H9 (cell line): Measurements from ENCODE around the gene HMGB1. TPM values are rescaled to one million over a fixed set of nuclear protein-coding genes. Genes with fewer than 3 reads are reported as not detected.

ENCODE experiments used
- DNase-seq: peaks from one replicate; pipeline ENCODE4 v3.0.0-alpha.2; 2017
- H2AFZ ChIP-seq: one replicate; pipeline ENCODE4 v1.6.1; 2013; ENCODE audit warnings: mild to moderate bottlenecking, low read length, control low read depth, moderate library complexity
- H2AK5ac ChIP-seq: 2 replicates; pipeline ENCODE4 v1.6.1; 2013; ENCODE audit warnings: low read length, control low read depth, mixed read lengths; ENCODE audit not compliant: insufficient read length
- H2BK120ac ChIP-seq: one replicate; pipeline ENCODE4 v1.6.1; 2013; ENCODE audit warnings: low read depth, mild to moderate bottlenecking, low read length, control low read depth, inconsistent platforms; ENCODE audit not compliant: poor library complexity, severe bottlenecking
- H2BK12ac ChIP-seq: 2 replicates; pipeline ENCODE4 v1.6.1; 2013; ENCODE audit warnings: low read length, control low read depth, mixed read lengths, low read depth; ENCODE audit not compliant: insufficient read length
- H2BK15ac ChIP-seq: 2 replicates; pipeline ENCODE4 v1.6.1; 2013; ENCODE audit warnings: low read depth, low read length, control low read depth
- H2BK20ac ChIP-seq: one replicate; pipeline ENCODE4 v1.6.1; 2013; ENCODE audit warnings: low read depth, mild to moderate bottlenecking, low read length, control low read depth, inconsistent platforms; ENCODE audit not compliant: poor library complexity, severe bottlenecking
- H2BK5ac ChIP-seq: 2 replicates; pipeline ENCODE4 v1.6.1; 2013; ENCODE audit warnings: low read length, control low read depth, mixed read lengths; ENCODE audit not compliant: insufficient read length
- H3K14ac ChIP-seq: 2 replicates; pipeline ENCODE4 v1.6.1; 2013; ENCODE audit warnings: low read length, control low read depth; ENCODE audit not compliant: insufficient read depth
- H3K18ac ChIP-seq: 2 replicates; pipeline ENCODE4 v1.6.1; 2013; ENCODE audit warnings: low read depth, mild to moderate bottlenecking, mixed read lengths, low read length, control low read depth; ENCODE audit not compliant: insufficient read length
- H3K23ac ChIP-seq: 2 replicates; pipeline ENCODE4 v1.6.1; 2013; ENCODE audit warnings: low read length, control low read depth, mixed read lengths, low read depth; ENCODE audit not compliant: insufficient read length
- H3K23me2 ChIP-seq: 2 replicates; pipeline ENCODE4 v1.6.1; 2013; ENCODE audit warnings: low read depth, mild to moderate bottlenecking, mixed read lengths, low read length, control low read depth; ENCODE audit not compliant: insufficient read length, poor library complexity, severe bottlenecking
- H3K27ac ChIP-seq: 2 replicates; pipeline ENCODE4 v1.5.1; 2013; ENCODE audit warnings: low read length, control low read depth, mixed read lengths, low read depth; ENCODE audit not compliant: insufficient read length
- H3K27me3 ChIP-seq: 2 replicates; pipeline ENCODE4 v1.6.1; 2013; ENCODE audit warnings: low read length, control low read depth, inconsistent platforms; ENCODE audit not compliant: insufficient read depth
- H3K4ac ChIP-seq: 2 replicates; pipeline ENCODE4 v1.6.1; 2013; ENCODE audit warnings: low read depth, mild to moderate bottlenecking, control low read depth, inconsistent platforms, low read length, moderate library complexity
- H3K4me1 ChIP-seq: 2 replicates; pipeline ENCODE4 v1.6.1; 2013; ENCODE audit warnings: low read length, control low read depth, inconsistent platforms; ENCODE audit not compliant: insufficient read depth
- H3K4me2 ChIP-seq: 2 replicates; pipeline ENCODE4 v1.6.1; 2013; ENCODE audit warnings: low read length, control low read depth, mixed read lengths; ENCODE audit not compliant: insufficient read length, insufficient read depth
- H3K56ac ChIP-seq: 2 replicates; pipeline ENCODE4 v1.6.1; 2013; ENCODE audit warnings: low read depth, mild to moderate bottlenecking, mixed read lengths, low read length, control low read depth; ENCODE audit not compliant: insufficient read length
- H3K79me1 ChIP-seq: 2 replicates; pipeline ENCODE4 v1.6.1; 2013; ENCODE audit warnings: low read depth, mild to moderate bottlenecking, moderate library complexity, low read length, control low read depth, inconsistent platforms; ENCODE audit not compliant: insufficient read depth, poor library complexity, severe bottlenecking
- H3K79me2 ChIP-seq: 2 replicates; pipeline ENCODE4 v1.6.1; 2013; ENCODE audit warnings: low read length, control low read depth, inconsistent platforms; ENCODE audit not compliant: insufficient read depth
- H3K9ac ChIP-seq: 2 replicates; pipeline ENCODE4 v1.6.1; 2013; ENCODE audit warnings: low read length, control low read depth, mixed read lengths; ENCODE audit not compliant: insufficient read length; ENCODE audit errors: extremely low read depth
- H3K9me3 ChIP-seq: one replicate; pipeline ENCODE4 v1.6.1; 2013; ENCODE audit warnings: low read depth, low read length, inconsistent platforms; ENCODE audit not compliant: control insufficient read depth
- H3T11ph ChIP-seq: one replicate; pipeline ENCODE4 v1.6.1; 2013; ENCODE audit warnings: mild to moderate bottlenecking, low read length, control low read depth, inconsistent platforms
- H4K20me1 ChIP-seq: one replicate; pipeline ENCODE4 v1.6.1; 2013; ENCODE audit not compliant: control insufficient read depth, insufficient read length, insufficient read depth
- H4K5ac ChIP-seq: 2 replicates; pipeline ENCODE4 v1.6.1; 2013; ENCODE audit warnings: low read depth, mild to moderate bottlenecking, mixed read lengths, low read length, control low read depth; ENCODE audit not compliant: insufficient read length
- H4K8ac ChIP-seq: replicated peaks from 2 replicates; pipeline ENCODE4 v1.6.1; 2013; ENCODE audit warnings: low read length, control low read depth, mixed read lengths, low read depth; ENCODE audit not compliant: insufficient read length
- H4K91ac ChIP-seq: 2 replicates; pipeline ENCODE4 v1.6.1; 2013; ENCODE audit warnings: low read depth, mild to moderate bottlenecking, moderate library complexity, mixed read lengths, low read length, control low read depth; ENCODE audit not compliant: insufficient read length
- H3K27ac Mint-ChIP-seq, 3 experiments: 2 replicates in 2 of 3; 3 replicates in 1 of 3; pipeline ENCODE4 v1.8.0; 2020 to 2021; ENCODE audit warnings: mixed read lengths in 3 of 3, mild to moderate bottlenecking in 1 of 3, moderate library complexity in 1 of 3
- H3K27me3 Mint-ChIP-seq: 2 replicates; pipeline ENCODE4 v1.8.0; 2021; ENCODE audit warnings: low read depth, mild to moderate bottlenecking, moderate library complexity, mixed read lengths
- H3K36me3 Mint-ChIP-seq, 3 experiments: 2 replicates in 2 of 3; 3 replicates in 1 of 3; pipeline ENCODE4 v1.8.0; 2020 to 2021; ENCODE audit warnings: low read depth in 3 of 3, mixed read lengths in 3 of 3; ENCODE audit not compliant: insufficient read depth in 1 of 3
- H3K4me1 Mint-ChIP-seq, 2 experiments: 2 replicates each; pipeline ENCODE4 v1.8.0; 2020; ENCODE audit warnings: mixed read lengths in 2 of 2
- H3K4me3 Mint-ChIP-seq, 2 experiments: 2 replicates in 1 of 2; 3 replicates in 1 of 2; pipeline ENCODE4 v1.8.0; 2020 to 2021; ENCODE audit warnings: mild to moderate bottlenecking in 2 of 2, mixed read lengths in 2 of 2, moderate library complexity in 1 of 2
- H3K9me3 Mint-ChIP-seq, 2 experiments: 2 replicates in 1 of 2; 3 replicates in 1 of 2; pipeline ENCODE4 v1.8.0; 2020; ENCODE audit warnings: mild to moderate bottlenecking in 2 of 2, mixed read lengths in 2 of 2, moderate library complexity in 1 of 2
- WGBS: extraction: QIAGEN DNeasy Blood & Tissue Kit; methylation state at CpG from one replicate; pipeline ENCODE4 v1.1.7; 2013; ENCODE audit warnings: missing lambda C conversion rate, low lambda C conversion rate, mixed read lengths; ENCODE audit not compliant: insufficient read length; ENCODE audit errors: extremely low coverage; 5-methylcytosine and 5-hydroxymethylcytosine counted together
- total RNA-seq: library from RNA; stranded (reverse); gene quantifications from 2 replicates; pipeline ENCODE4 v1.2.1, GENCODE V29; 2021
- TF ChIP-seq, protein P1 (sequence below): fragments of 200-600 bp; sonication (generic); conservative IDR thresholded peaks from 3 replicates; pipeline ENCODE4 v1.8.0; 2021; ENCODE audit warnings: antibody characterized with exemption, mild to moderate bottlenecking

The HMGB1 gene
- total RNA-seq, 1 experiment from 2014 or later, result 688 TPM

DNA sequence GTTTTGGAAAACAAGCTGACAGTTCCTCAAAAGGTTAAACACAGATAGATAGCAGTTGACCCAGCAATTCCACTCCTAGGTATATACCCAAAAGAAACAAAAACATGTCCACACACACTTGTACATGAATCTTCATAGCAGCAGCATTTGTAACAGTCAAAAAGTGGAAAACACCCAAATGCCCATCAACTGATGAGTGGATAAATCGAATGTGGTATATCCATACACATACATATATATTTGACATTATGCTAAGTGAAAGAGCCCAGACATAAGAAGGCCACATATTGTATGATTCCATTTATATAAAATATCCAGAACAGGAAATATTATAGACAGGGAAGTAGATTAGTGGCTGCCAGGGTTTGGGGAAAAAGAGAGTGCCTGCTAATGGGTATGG lies 7.9 kb upstream of the HMGB1 start:
- no peaks in the 10 kb centered on the region for H3K79me1 ChIP-seq
- no peak overlapping the region for H3K18ac ChIP-seq
- no peak overlapping the region for H2AK5ac ChIP-seq
- no peak overlapping the region for H2BK15ac ChIP-seq
- no peak overlapping the region for H4K91ac ChIP-seq
- no peaks in the 10 kb centered on the region for H3K27me3 Mint-ChIP-seq
- no peaks in the 10 kb centered on the region for H3K79me2 ChIP-seq
- no peak for DNase-seq
- H3K9ac ChIP-seq, result no peak overlapping the region
- H4K5ac ChIP-seq, result no peak overlapping the region
- no peak overlapping the region for H3K4me3 Mint-ChIP-seq
- H2BK120ac ChIP-seq, result no peak overlapping the region
- no peak overlapping the region for H3T11ph ChIP-seq
- H4K8ac ChIP-seq, result no peak overlapping the region
- no peaks in the 10 kb centered on the region for H3K27me3 ChIP-seq
- TF ChIP-seq, protein P1, sequence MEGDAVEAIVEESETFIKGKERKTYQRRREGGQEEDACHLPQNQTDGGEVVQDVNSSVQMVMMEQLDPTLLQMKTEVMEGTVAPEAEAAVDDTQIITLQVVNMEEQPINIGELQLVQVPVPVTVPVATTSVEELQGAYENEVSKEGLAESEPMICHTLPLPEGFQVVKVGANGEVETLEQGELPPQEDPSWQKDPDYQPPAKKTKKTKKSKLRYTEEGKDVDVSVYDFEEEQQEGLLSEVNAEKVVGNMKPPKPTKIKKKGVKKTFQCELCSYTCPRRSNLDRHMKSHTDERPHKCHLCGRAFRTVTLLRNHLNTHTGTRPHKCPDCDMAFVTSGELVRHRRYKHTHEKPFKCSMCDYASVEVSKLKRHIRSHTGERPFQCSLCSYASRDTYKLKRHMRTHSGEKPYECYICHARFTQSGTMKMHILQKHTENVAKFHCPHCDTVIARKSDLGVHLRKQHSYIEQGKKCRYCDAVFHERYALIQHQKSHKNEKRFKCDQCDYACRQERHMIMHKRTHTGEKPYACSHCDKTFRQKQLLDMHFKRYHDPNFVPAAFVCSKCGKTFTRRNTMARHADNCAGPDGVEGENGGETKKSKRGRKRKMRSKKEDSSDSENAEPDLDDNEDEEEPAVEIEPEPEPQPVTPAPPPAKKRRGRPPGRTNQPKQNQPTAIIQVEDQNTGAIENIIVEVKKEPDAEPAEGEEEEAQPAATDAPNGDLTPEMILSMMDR, result no peak
- no peak overlapping the region for H2BK20ac ChIP-seq
- WGBS, result no CpG with 5 or more reads among the region's 1 CpG
- H3K9me3 Mint-ChIP-seq, result no peaks in the 10 kb centered on the region
- H3K4me1 Mint-ChIP-seq, result peaks cover 11 to 12% of the 10 kb centered on the region in 2 experiments
- no peak overlapping the region for H3K4ac ChIP-seq
- H3K14ac ChIP-seq, result no peak overlapping the region
- no peaks in the 10 kb centered on the region for H3K9me3 ChIP-seq
- H3K36me3 Mint-ChIP-seq, result no peaks in the 10 kb centered on the region
- H4K20me1 ChIP-seq, result no peaks in the 10 kb centered on the region
- no peak overlapping the region for H3K23ac ChIP-seq
- H2BK12ac ChIP-seq, result no peak overlapping the region
- no peaks in the 10 kb centered on the region for H3K23me2 ChIP-seq
- no peak overlapping the region for H3K27ac Mint-ChIP-seq
- no peak overlapping the region for H3K27ac ChIP-seq
- no peak overlapping the region for H2BK5ac ChIP-seq
- H3K4me1 ChIP-seq, result no peaks in the 10 kb centered on the region; the same call in 1 of the 2 replicates
- H3K56ac ChIP-seq, result no peak overlapping the region
- H3K4me2 ChIP-seq, result no peak overlapping the region
- no peak overlapping the region for H2AFZ ChIP-seq
